B cell (primary cell): Measurements from ENCODE around the gene RAD51AP2. TPM values are rescaled to one million over a fixed set of nuclear protein-coding genes. Genes with fewer than 3 reads are reported as not detected.

ENCODE experiments used
- ATAC-seq: fragments of 200-7000 bp; cut with Tn5 transposase; one replicate; pipeline ENCODE4 v1.10.0; 2021; ENCODE audit warnings: low read depth, mild to moderate bottlenecking, moderate number of reproducible peaks, moderate library complexity
- CTCF ChIA-PET: fragments of 350-600 bp; sonication (Branson Sonifier 250); formaldehyde crosslinking; loops from one replicate; lab custom pipeline; 2021; ENCODE audit warnings: antibody characterized with exemption, inconsistent platforms; lab: Charles Lee
- POLR2A ChIA-PET: fragments of 350-600 bp; sonication (Branson Sonifier 250); formaldehyde crosslinking; loops from one replicate; lab custom pipeline; 2021; ENCODE audit warnings: antibody characterized with exemption; lab: Charles Lee
- DNase-seq: peaks from one replicate; pipeline ENCODE4 v3.0.0; 2013
- H2AFZ ChIP-seq: 2 replicates; pipeline ENCODE4 v1.6.1; 2012; ENCODE audit warnings: mild to moderate bottlenecking, low read depth, low read length; ENCODE audit not compliant: insufficient read depth, poor library complexity, severe bottlenecking
- H3K27ac ChIP-seq, 2 donors: 1 replicate in 1 of 2; 2 replicates in 1 of 2; pipeline ENCODE4 v1.5.1; 2012 to 2013; ENCODE audit warnings: low read length in 2 of 2, mild to moderate bottlenecking in 2 of 2, moderate library complexity in 1 of 2
- H3K27me3 ChIP-seq, 4 experiments: fragments of 200-600 bp in 1 of 4; sonication (generic) in 1 of 4; replicated peaks in 1 of 4; 1 replicate in 2 of 4; 2 replicates in 2 of 4; pipeline versions ENCODE4 v1.6.1 to v1.7.0; 2013 to 2016; ENCODE audit warnings: low read length in 3 of 4, mild to moderate bottlenecking in 2 of 4, mixed read lengths in 1 of 4, moderate library complexity in 1 of 4; ENCODE audit not compliant: insufficient read depth in 4 of 4, control insufficient read depth in 3 of 4; ENCODE audit errors: control extremely low read depth in 1 of 4
- H3K36me3 ChIP-seq, 2 experiments: replicated peaks in 1 of 2; 1 replicate in 1 of 2; 2 replicates in 1 of 2; pipeline versions ENCODE4 v1.6.1 to v1.7.1; 2013; ENCODE audit warnings: low read length in 1 of 2; ENCODE audit not compliant: insufficient read depth in 2 of 2, control insufficient read depth in 1 of 2; ENCODE audit errors: control extremely low read depth in 1 of 2, extremely low read depth in 1 of 2
- H3K4me1 ChIP-seq, 2 donors: fragments of 200-600 bp in 1 of 2; sonication (generic) in 1 of 2; 1 replicate in 1 of 2; 2 replicates in 1 of 2; pipeline versions ENCODE4 v1.5.1 to v1.6.1; 2013 to 2017; ENCODE audit warnings: low read length in 2 of 2; ENCODE audit not compliant: control insufficient read depth in 2 of 2, insufficient read depth in 2 of 2
- H3K4me2 ChIP-seq: replicated peaks from 2 replicates; pipeline ENCODE3; 2012; ENCODE audit warnings: mild to moderate bottlenecking, low read depth, low read length; ENCODE audit not compliant: poor library complexity, severe bottlenecking
- H3K4me3 ChIP-seq, 5 experiments: fragments of 200-600 bp in 1 of 5; sonication (generic) in 1 of 5; 1 replicate in 3 of 5; 2 replicates in 2 of 5; pipeline versions ENCODE4 v1.5.1 to v1.7.0; 2011 to 2016; ENCODE audit warnings: low read length in 4 of 5, mild to moderate bottlenecking in 4 of 5, low read depth in 2 of 5, control low read depth in 1 of 5, moderate library complexity in 1 of 5; ENCODE audit not compliant: insufficient read depth in 1 of 5; ENCODE audit errors: control extremely low read depth in 1 of 5, extremely low read depth in 1 of 5
- H3K79me2 ChIP-seq: fragments of 200-600 bp; sonication (generic); one replicate; pipeline ENCODE4 v1.6.0; 2016; ENCODE audit warnings: low read length; ENCODE audit not compliant: control insufficient read depth, insufficient read depth
- H3K9ac ChIP-seq: fragments of 200-600 bp; sonication (generic); 2 replicates; pipeline ENCODE4 v1.6.1; 2017; ENCODE audit warnings: mild to moderate bottlenecking, low read length, moderate library complexity
- H3K9me3 ChIP-seq, 3 donors: one replicate each; pipeline versions ENCODE4 v1.6.1 to v1.7.1; 2013; ENCODE audit warnings: low read length in 2 of 3; ENCODE audit not compliant: control insufficient read depth in 2 of 3, insufficient read depth in 1 of 3; ENCODE audit errors: control extremely low read depth in 1 of 3
- H4K20me1 ChIP-seq: 2 replicates; pipeline ENCODE4 v1.6.0; 2012; ENCODE audit warnings: mild to moderate bottlenecking, low read length; ENCODE audit not compliant: insufficient read depth, control insufficient read depth, poor library complexity, severe bottlenecking
- H3K27ac Mint-ChIP-seq: one replicate; pipeline ENCODE4 v1.8.0; 2021; ENCODE audit warnings: mixed read lengths
- H3K27me3 Mint-ChIP-seq: one replicate; pipeline ENCODE4 v1.8.0; 2021; ENCODE audit warnings: mixed read lengths
- H3K4me1 Mint-ChIP-seq: one replicate; pipeline ENCODE4 v1.8.0; 2021; ENCODE audit warnings: mixed read lengths
- H3K4me3 Mint-ChIP-seq: one replicate; pipeline ENCODE4 v1.8.0; 2021; ENCODE audit warnings: mixed read lengths
- H3K9me3 Mint-ChIP-seq: one replicate; pipeline ENCODE4 v1.8.0; 2022; ENCODE audit warnings: mixed read lengths; ENCODE audit not compliant: insufficient read depth
- CTCF ChIP-seq: fragments of 200-600 bp; IDR thresholded peaks from one replicate; pipeline ENCODE4 v1.8.0; 2022; ENCODE audit warnings: antibody characterized with exemption, mild to moderate bottlenecking
- EZH2 ChIP-seq: IDR thresholded peaks from 2 replicates; pipeline ENCODE4 v1.6.1; 2012; ENCODE audit warnings: borderline replicate concordance, low read depth, mild to moderate bottlenecking, moderate library complexity, low read length; ENCODE audit not compliant: insufficient read depth, poor library complexity, severe bottlenecking
- WGBS: methylation state at CpG from one replicate; pipeline ENCODE4 v1.1.5; 2013; ENCODE audit warnings: missing lambda C conversion rate; ENCODE audit not compliant: insufficient coverage; 5-methylcytosine and 5-hydroxymethylcytosine counted together
- intact Hi-C: fragments of 100-400 bp; cut with micrococcal nuclease; formaldehyde crosslinking; loops from one replicate; pipeline ENCODE4 v1.10.0; 2022
- polyA plus RNA-seq: library from polyadenylated mRNA; depleted of rRNA; stranded (reverse); fragments of >200 nt; gene quantifications from 2 replicates; pipeline ENCODE4 v1.2.3, GENCODE V29; 2012
- total RNA-seq, 2 donors: library from RNA; stranded (reverse); fragments of 120-200 nt in 1 of 2; gene quantifications; 1 replicate in 1 of 2; 2 replicates in 1 of 2; pipeline versions ENCODE4 v1.2.3 to v1.2.4, GENCODE V29; 2013 to 2022

Gene RAD51AP2
- total and polyA plus RNA-seq, 2 donors (not counting 1 experiment from before 2014, with no cell fraction given): not detected

DNA sequence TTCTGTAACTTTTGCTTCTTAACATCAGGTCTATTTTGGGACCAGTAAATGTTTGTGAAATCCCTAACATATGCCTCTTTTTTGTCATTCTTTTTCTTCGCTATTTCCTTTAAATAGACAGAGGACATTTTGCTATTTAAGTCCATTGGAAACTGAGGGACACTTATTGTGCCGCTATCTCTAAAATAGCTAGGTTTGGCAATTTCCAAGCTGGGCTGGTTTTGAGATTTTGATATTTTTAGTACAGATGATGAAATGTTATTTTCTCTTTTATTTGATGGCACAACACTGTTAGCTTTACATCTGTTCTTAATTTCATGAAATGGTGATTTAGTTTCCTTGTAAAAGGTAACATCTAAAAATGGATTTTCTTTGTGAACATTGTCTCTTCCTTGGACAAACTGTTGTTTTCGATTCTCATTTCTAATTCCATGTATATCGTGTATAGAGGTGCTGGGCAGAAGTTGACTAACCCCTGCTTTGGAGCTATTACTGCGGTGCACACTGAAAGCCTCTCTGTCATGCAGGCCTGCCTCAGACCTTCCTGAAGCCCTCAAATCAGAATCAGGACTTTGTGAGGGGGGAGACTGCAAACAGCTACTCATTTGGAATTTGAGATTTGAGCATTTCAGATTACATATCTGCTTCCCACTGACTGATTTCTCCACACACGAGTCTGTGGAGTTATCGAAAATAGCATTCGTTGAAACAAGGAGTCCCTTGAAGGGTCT, 594 bp downstream of the RAD51AP2 start:
- H3K4me2 ChIP-seq: peak overlapping the region; percentile 62
- WGBS: 28% methylated on average over 6 of the region's 8 CpGs
- no peak for DNase-seq

More for the DNA sequence above, 594 bp downstream of the RAD51AP2 start:
- Mint-ChIP-seq H3K27me3 (peaks cover 22% of the 10 kb centered on the region), H3K9me3 (no peaks in the 10 kb centered on the region), H3K4me3 (peak overlapping the region; percentile 71), H3K27ac (no peak overlapping the region), H3K4me1 (peaks cover 20% of the 10 kb centered on the region)
- ChIA-PET POLR2A (no interaction called here), CTCF (no interaction called here)
- Histone ChIP-seq H2AFZ (peak overlapping the region; percentile 54), H3K27ac (no peak overlapping the region), H4K20me1 (no peaks in the 10 kb centered on the region), H3K9ac (peak overlapping the region; percentile 47), H3K4me1 (peaks cover 11 to 12% of the 10 kb centered on the region in 2 donors), H3K4me3 (peak overlapping the region in 3 of 5 experiments; percentile 34 to 44 (median 39)), H3K9me3 (peaks cover 0 to 3% (median 3%) of the 10 kb centered on the region in 3 donors), H3K27me3 (peaks cover 0 to 19% (median 7%) of the 10 kb centered on the region in 4 experiments), H3K79me2 (no peaks in the 10 kb centered on the region), H3K36me3 (no peaks in the 10 kb centered on the region)
- TF ChIP-seq EZH2: no peak
- TF ChIP-seq CTCF: no peak
- intact Hi-C loops: no loop called here
- no peak for ATAC-seq
